Measurements from ENCODE around the gene SCNN1A. TPM values are rescaled to one million over a fixed set of nuclear protein-coding genes. Genes with fewer than 3 reads are reported as not detected.

The SCNN1A gene
- total and polyA plus RNA-seq, 5 donors from 2014 or later: 0.09 to 0.86 (median 0.23) TPM

DNA sequence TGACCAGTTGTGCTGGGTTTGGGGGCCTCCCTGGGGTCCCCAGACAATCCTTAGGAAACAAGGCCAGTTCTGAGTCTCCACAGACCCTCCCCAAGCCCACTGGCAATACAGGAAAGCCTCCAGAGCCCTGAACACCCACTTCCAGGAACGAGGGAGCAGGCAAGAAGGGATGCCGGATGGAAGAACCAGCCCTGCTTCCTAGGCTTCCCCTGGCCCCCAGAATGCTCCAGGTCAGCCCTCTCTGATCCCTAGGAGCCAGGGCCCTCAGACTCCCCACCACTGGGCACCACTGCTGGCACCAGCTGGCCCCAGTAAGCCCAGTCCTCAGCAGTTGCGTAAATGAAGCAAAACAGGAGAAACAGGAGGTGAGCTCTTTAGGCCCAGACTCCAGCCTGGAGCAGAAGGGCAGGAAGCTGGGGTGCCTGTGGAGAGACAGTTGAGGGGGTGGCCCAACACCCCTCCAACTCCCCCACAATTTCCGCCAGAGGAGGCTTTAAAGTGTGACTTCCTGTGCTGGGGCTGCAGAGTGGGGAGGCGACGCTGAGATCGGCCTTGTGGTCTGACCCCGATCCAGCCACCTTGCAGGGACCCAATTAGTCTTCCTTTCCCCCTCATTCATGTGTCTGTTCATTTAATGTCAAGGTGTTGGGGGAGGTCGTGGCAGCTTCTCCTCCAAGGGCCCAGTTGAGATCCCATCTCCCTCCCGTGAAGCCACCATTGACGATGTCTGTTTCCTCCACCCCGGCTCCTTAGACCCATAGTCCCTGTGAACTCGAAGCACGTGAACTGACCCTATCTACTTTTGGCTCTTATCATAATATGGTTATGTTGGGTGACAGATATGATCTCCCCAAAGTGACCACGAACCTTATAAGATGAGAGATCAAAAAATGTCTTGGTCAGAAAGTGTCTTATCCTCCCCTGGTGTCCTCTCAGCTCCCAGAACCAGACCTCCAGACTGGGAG, 38.2 kb downstream of the SCNN1A start:
- Histone ChIP-seq H3K27me3 (ENCODE audit: control insufficient read depth, insufficient read depth, low read length) (no peaks in the 10 kb centered on the region), H3K27ac (ENCODE audit: insufficient read depth, low read length, poor library complexity, severe bottlenecking) (peak overlapping the region; percentile 90), H3K4me3 (ENCODE audit: low read depth, low read length) (peak overlapping the region; percentile 94), H3K9me3 (ENCODE audit: control insufficient read depth in 2 of 2, low read length in 2 of 2) (no peaks in the 10 kb centered on the region), H3K36me3 (ENCODE audit: control insufficient read depth, insufficient read depth, low read length) (peaks cover 28% of the 10 kb centered on the region), H3K4me1 (ENCODE audit: control insufficient read depth, insufficient read depth, low read length, poor library complexity, severe bottlenecking) (peaks cover 70% of the 10 kb centered on the region)
- Mint-ChIP-seq H3K27ac (no peak overlapping the region), H3K36me3 (peaks cover 17% of the 10 kb centered on the region), H3K4me3 (no peak overlapping the region), H3K4me1 (peaks cover 4 to 52% (median 24%) of the 10 kb centered on the region in 4 donors), H3K27me3 (no peaks in the 10 kb centered on the region), H3K9me3 (no peaks in the 10 kb centered on the region)
- peak; percentile 52 to 89 (median 69) for DNase-seq
- ATAC-seq (ENCODE audit: low read depth in 2 of 2): peak; percentile 52 to 58

DNA sequence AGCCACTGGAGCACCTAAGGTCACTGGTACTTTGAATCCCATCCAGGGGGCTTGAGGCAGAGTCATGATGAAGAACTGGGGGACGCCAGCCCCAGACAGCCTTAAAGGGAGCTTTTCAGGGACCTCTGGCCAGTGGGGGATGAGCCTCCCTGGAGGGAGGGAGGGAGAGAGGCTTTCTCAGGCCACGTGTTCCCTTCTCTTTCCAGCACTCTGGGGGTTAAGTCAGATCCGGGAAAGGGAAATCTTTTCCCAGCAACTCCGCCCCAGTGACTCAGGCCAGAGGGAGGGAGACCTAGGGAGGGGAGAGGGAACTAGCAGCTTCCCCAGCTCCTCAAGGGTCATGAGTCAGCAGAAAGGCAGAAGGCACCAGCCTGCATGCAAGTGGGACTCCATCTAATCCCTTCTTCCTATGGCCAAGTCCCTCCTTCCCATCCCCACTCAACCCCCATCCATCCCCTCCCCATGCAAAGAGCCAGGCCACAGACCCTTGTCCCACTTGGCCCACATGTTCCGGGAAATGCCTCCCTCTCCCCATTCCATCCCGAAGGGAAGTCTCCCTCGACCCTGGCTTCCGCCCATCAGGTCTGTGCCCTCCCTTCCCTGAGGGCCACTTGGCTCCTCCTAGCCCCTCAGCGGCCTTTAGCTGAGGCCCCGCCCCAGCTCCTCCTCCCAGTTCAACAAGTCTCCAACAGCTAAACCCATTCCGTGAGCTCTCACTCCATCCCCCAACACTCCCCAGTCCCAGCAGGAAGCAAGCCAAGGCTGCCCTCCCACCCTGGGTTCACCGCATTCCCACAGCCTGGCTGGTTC, 39.1 kb downstream of the SCNN1A start:
- Mint-ChIP-seq H3K4me3 (no peak overlapping the region), H3K9me3 (no peaks in the 10 kb centered on the region), H3K27ac (no peak overlapping the region), H3K36me3 (peaks cover 20% of the 10 kb centered on the region), H3K4me1 (peaks cover 4 to 49% (median 21%) of the 10 kb centered on the region in 4 donors), H3K27me3 (no peaks in the 10 kb centered on the region)
- Histone ChIP-seq H3K4me3 (ENCODE audit: low read depth, low read length) (peak overlapping the region; percentile 94), H3K27ac (ENCODE audit: insufficient read depth, low read length, poor library complexity, severe bottlenecking) (peak overlapping the region; percentile 90), H3K4me1 (ENCODE audit: control insufficient read depth, insufficient read depth, low read length, poor library complexity, severe bottlenecking) (peaks cover 67% of the 10 kb centered on the region), H3K36me3 (ENCODE audit: control insufficient read depth, insufficient read depth, low read length) (peaks cover 36% of the 10 kb centered on the region), H3K9me3 (ENCODE audit: control insufficient read depth in 2 of 2, low read length in 2 of 2) (no peaks in the 10 kb centered on the region), H3K27me3 (ENCODE audit: control insufficient read depth, insufficient read depth, low read length) (no peaks in the 10 kb centered on the region)
- ATAC-seq (ENCODE audit: low read depth in 2 of 2) (no peak), DNase-seq (peak; percentile 24 to 74 (median 25))

DNA sequence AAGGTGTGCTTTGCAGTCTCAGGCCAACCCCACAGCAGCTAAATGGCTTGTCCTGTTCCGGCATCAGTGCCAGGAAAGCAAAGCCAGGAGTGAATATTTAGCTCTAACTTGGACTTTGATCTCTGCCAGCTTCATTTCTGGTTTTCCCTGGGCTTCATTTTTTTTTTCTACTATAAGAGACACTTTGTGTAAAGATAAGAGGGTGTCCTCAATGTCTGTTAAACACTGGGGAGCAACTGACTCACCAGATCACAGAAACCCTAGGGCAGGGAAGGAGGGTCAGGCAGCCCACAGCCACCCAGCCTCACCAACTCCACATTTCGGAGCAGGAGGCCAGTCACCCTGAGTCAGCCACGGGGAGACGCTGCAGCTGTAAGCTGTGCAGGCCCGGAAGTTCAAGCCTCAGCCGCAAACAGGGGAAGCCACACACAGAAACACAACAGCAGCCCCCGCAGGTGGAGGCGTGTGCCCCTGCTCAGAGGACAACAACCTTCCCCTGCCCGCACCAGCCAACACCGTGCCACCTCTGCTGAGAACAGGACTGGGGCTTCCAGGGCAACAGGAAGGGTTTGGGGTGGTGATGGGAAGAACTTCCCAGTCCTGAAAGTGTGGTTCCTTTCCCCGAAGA, 39.8 kb downstream of the SCNN1A start:
- peak; percentile 69 to 93 (median 84) for DNase-seq
- Histone ChIP-seq H3K4me1 (ENCODE audit: control insufficient read depth, insufficient read depth, low read length, poor library complexity, severe bottlenecking) (peaks cover 67% of the 10 kb centered on the region), H3K36me3 (ENCODE audit: control insufficient read depth, insufficient read depth, low read length) (peaks cover 43% of the 10 kb centered on the region), H3K9me3 (ENCODE audit: control insufficient read depth in 2 of 2, low read length in 2 of 2) (no peaks in the 10 kb centered on the region), H3K4me3 (ENCODE audit: low read depth, low read length) (peak overlapping the region; percentile 94), H3K27ac (ENCODE audit: insufficient read depth, low read length, poor library complexity, severe bottlenecking) (peak overlapping the region; percentile 90), H3K27me3 (ENCODE audit: control insufficient read depth, insufficient read depth, low read length) (no peaks in the 10 kb centered on the region)
- peaks cover 4 to 50% (median 23%) of the 10 kb centered on the region in 4 donors for H3K4me1 Mint-ChIP-seq
- ATAC-seq (ENCODE audit: low read depth in 2 of 2): peak; percentile 80 to 82
- H3K4me3 Mint-ChIP-seq: no peak overlapping the region
- H3K27ac Mint-ChIP-seq: no peak overlapping the region
- no peaks in the 10 kb centered on the region for H3K9me3 Mint-ChIP-seq
- H3K36me3 Mint-ChIP-seq: peaks cover 27% of the 10 kb centered on the region
- H3K27me3 Mint-ChIP-seq: no peaks in the 10 kb centered on the region

- Mint-ChIP-seq H3K27me3 (no peaks in the 10 kb centered on the region), H3K27ac (peak overlapping the region in 1 of 3 donors; percentile 60), H3K4me1 (peaks cover 4 to 50% (median 23%) of the 10 kb centered on the region in 4 donors), H3K9me3 (no peaks in the 10 kb centered on the region), H3K4me3 (peak overlapping the region in 2 of 4 donors; percentile 52 to 79), H3K36me3 (peaks cover 29% of the 10 kb centered on the region)
- no peaks in the 10 kb centered on the region for H3K27me3 ChIP-seq (ENCODE audit: control insufficient read depth, insufficient read depth, low read length)
- H3K4me1 ChIP-seq (ENCODE audit: control insufficient read depth, insufficient read depth, low read length, poor library complexity, severe bottlenecking): peaks cover 63% of the 10 kb centered on the region
- H3K27ac ChIP-seq (ENCODE audit: insufficient read depth, low read length, poor library complexity, severe bottlenecking): peak overlapping the region; percentile 90
- H3K4me3 ChIP-seq (ENCODE audit: low read depth, low read length): peak overlapping the region; percentile 94
- no peaks in the 10 kb centered on the region for H3K9me3 ChIP-seq (ENCODE audit: control insufficient read depth in 2 of 2, low read length in 2 of 2)
- ATAC-seq (ENCODE audit: low read depth in 2 of 2) (no peak), DNase-seq (no peak)
- H3K36me3 ChIP-seq (ENCODE audit: control insufficient read depth, insufficient read depth, low read length): peaks cover 49% of the 10 kb centered on the region
Measured at GRCh38 chr12:6334940-6335450, 40.4 kb downstream of the SCNN1A start.

DNA sequence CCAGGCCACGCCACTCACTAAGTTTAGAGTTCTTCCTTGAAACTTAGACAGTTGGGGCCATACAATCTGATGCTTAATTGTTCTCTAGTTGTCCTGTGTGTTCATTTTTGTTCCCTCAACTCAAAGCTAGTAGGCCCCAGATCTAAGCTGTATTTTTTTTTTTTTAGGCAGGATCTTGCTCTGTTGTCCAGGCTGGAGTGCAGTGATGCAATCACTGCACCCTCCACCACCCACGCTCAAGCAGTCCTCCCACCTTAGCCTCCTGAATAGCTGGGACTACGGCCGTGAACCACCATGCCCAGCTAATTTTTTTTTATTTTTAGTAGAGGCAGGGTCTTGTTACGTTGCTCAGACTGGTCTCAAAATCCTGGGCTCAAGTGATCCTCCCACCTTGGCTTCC, 41.0 kb downstream of the SCNN1A start:
- Mint-ChIP-seq H3K27ac (peak overlapping the region in 1 of 3 donors; percentile 86), H3K4me1 (peaks cover 4 to 50% (median 23%) of the 10 kb centered on the region in 4 donors), H3K9me3 (no peaks in the 10 kb centered on the region), H3K36me3 (peaks cover 29% of the 10 kb centered on the region), H3K27me3 (no peaks in the 10 kb centered on the region), H3K4me3 (peak overlapping the region in 1 of 4 donors; percentile 62)
- peak overlapping the region; percentile 47 for H3K27ac ChIP-seq (ENCODE audit: insufficient read depth, low read length, poor library complexity, severe bottlenecking)
- DNase-seq (no peak), ATAC-seq (ENCODE audit: low read depth in 2 of 2) (no peak)
- peaks cover 52% of the 10 kb centered on the region for H3K36me3 ChIP-seq (ENCODE audit: control insufficient read depth, insufficient read depth, low read length)
- no peaks in the 10 kb centered on the region for H3K27me3 ChIP-seq (ENCODE audit: control insufficient read depth, insufficient read depth, low read length)
- H3K4me1 ChIP-seq (ENCODE audit: control insufficient read depth, insufficient read depth, low read length, poor library complexity, severe bottlenecking): peaks cover 56% of the 10 kb centered on the region
- H3K4me3 ChIP-seq (ENCODE audit: low read depth, low read length): no peak overlapping the region
- no peaks in the 10 kb centered on the region for H3K9me3 ChIP-seq (ENCODE audit: control insufficient read depth in 2 of 2, low read length in 2 of 2)

GRCh38 chr12:6333566-6333965, 41.8 kb downstream of the SCNN1A start:
- peak overlapping the region in 2 of 3 donors; percentile 86 for H3K27ac Mint-ChIP-seq
- no peak for ATAC-seq (ENCODE audit: low read depth in 2 of 2)
- H3K4me1 Mint-ChIP-seq: peaks cover 4 to 50% (median 23%) of the 10 kb centered on the region in 4 donors
- H3K4me3 Mint-ChIP-seq: peak overlapping the region in 2 of 4 donors; percentile 62 to 70
- Histone ChIP-seq H3K27ac (ENCODE audit: insufficient read depth, low read length, poor library complexity, severe bottlenecking) (peak overlapping the region; percentile 44), H3K4me1 (ENCODE audit: control insufficient read depth, insufficient read depth, low read length, poor library complexity, severe bottlenecking) (peaks cover 48% of the 10 kb centered on the region), H3K4me3 (ENCODE audit: low read depth, low read length) (no peak overlapping the region), H3K36me3 (ENCODE audit: control insufficient read depth, insufficient read depth, low read length) (peaks cover 58% of the 10 kb centered on the region), H3K27me3 (ENCODE audit: control insufficient read depth, insufficient read depth, low read length) (no peaks in the 10 kb centered on the region), H3K9me3 (ENCODE audit: control insufficient read depth in 2 of 2, low read length in 2 of 2) (no peaks in the 10 kb centered on the region)
- H3K9me3 Mint-ChIP-seq: no peaks in the 10 kb centered on the region
- no peak for DNase-seq
- no peaks in the 10 kb centered on the region for H3K27me3 Mint-ChIP-seq
- H3K36me3 Mint-ChIP-seq: peaks cover 32% of the 10 kb centered on the region

- ATAC-seq (ENCODE audit: low read depth in 2 of 2) (no peak), DNase-seq (peak in 1 of 3 donors; percentile 45)
- no peaks in the 10 kb centered on the region for H3K9me3 ChIP-seq (ENCODE audit: control insufficient read depth in 2 of 2, low read length in 2 of 2)
- no peaks in the 10 kb centered on the region for H3K27me3 Mint-ChIP-seq
- H3K36me3 Mint-ChIP-seq: peaks cover 34% of the 10 kb centered on the region
- peaks cover 4 to 50% (median 23%) of the 10 kb centered on the region in 4 donors for H3K4me1 Mint-ChIP-seq
- peaks cover 59% of the 10 kb centered on the region for H3K36me3 ChIP-seq (ENCODE audit: control insufficient read depth, insufficient read depth, low read length)
- H3K27me3 ChIP-seq (ENCODE audit: control insufficient read depth, insufficient read depth, low read length): no peaks in the 10 kb centered on the region
- H3K9me3 Mint-ChIP-seq: no peaks in the 10 kb centered on the region
- H3K4me1 ChIP-seq (ENCODE audit: control insufficient read depth, insufficient read depth, low read length, poor library complexity, severe bottlenecking): peaks cover 43% of the 10 kb centered on the region
- peak overlapping the region; percentile 44 for H3K27ac ChIP-seq (ENCODE audit: insufficient read depth, low read length, poor library complexity, severe bottlenecking)
- peak overlapping the region in 2 of 3 donors; percentile 86 to 99 for H3K27ac Mint-ChIP-seq
- peak overlapping the region in 3 of 4 donors; percentile 29 to 70 (median 65) for H3K4me3 Mint-ChIP-seq
- no peak overlapping the region for H3K4me3 ChIP-seq (ENCODE audit: low read depth, low read length)
Measured at GRCh38 chr12:6333029-6333428, 42.3 kb downstream of the SCNN1A start.

Data from CD4-positive, CD25-positive, alpha-beta regulatory T cell (primary cell).